ENCODE measurements around the gene TPM1. TPM values are rescaled to one million over a fixed set of nuclear protein-coding genes. Genes with fewer than 3 reads are reported as not detected.

Gene TPM1
- total RNA-seq, result 100 to 1,000 TPM; 181 to 611 (median 293) TPM

DNA sequence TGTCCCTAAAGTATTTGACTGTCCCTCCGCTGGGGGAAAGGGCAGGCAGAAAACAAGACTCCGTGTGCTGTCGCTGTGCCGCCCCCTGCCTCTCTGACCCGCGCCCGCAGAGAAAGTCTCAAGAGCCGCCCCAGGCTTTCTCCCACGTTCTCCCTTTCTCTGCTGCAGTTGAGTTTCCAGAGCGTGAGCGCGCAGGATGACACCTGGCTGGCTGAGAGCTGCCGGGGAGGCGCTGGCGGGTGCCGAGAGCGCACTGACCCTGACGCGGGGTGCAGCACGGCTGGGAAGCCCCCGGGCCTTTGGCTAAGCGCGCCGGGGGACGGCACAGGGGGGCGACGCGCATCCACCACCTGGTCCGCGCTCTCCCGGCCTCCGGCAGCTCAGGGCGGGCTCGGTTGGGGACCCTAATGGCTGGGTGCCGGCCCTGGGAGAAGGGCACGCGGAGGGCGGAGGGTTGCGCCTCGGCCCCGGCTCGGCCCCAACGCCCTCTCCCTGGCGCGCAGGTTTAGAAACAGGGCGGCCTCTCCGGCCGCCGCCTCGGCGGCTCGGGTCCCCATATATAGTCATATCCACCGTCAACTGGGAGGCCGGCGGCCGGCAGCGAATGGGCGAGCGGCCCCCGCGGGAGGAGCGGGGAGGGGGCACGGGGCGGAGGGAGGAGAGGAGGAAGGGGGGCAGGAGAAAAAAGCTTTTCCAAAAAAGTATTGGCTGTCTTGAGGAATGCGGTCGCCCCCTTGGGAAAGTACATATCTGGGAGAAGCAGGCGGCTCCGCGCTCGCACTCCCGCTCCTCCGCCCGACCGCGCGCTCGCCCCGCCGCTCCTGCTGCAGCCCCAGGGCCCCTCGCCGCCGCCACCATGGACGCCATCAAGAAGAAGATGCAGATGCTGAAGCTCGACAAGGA is at the start of gene TPM1:
Gene TPM1, plus strand, starts transcription at position 774 of the 903 bp plus-strand sequence. Its CDS starts 83 bp downstream, at position 857.
- TF ChIP-seq, protein P1, sequence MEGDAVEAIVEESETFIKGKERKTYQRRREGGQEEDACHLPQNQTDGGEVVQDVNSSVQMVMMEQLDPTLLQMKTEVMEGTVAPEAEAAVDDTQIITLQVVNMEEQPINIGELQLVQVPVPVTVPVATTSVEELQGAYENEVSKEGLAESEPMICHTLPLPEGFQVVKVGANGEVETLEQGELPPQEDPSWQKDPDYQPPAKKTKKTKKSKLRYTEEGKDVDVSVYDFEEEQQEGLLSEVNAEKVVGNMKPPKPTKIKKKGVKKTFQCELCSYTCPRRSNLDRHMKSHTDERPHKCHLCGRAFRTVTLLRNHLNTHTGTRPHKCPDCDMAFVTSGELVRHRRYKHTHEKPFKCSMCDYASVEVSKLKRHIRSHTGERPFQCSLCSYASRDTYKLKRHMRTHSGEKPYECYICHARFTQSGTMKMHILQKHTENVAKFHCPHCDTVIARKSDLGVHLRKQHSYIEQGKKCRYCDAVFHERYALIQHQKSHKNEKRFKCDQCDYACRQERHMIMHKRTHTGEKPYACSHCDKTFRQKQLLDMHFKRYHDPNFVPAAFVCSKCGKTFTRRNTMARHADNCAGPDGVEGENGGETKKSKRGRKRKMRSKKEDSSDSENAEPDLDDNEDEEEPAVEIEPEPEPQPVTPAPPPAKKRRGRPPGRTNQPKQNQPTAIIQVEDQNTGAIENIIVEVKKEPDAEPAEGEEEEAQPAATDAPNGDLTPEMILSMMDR (IDR thresholded peaks at IDR 0.05; ENCODE audit: low read depth), result no peak

DNA sequence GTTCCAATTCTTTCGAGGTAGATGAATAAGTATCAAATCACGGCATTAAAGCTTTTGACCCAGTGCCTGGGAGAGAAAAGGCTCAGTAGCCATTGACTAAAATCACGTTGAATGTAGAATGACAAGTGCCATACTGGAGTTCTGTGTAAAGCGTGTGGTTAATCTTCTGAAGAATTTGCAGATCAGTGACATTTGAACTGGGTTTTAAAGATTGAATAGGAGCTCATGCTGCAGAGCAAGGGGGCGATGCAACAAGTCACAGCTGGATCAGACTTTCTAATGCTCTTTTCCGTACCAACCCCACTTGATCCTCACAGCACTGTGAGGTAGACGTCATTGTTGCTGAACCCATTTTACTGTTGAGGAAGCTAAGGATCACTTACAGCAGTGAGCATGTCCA is 49.5 kb upstream of the TPM1 start:
- TF ChIP-seq, protein P1 (IDR thresholded peaks at IDR 0.05; ENCODE audit: low read depth), result no peak

DNA sequence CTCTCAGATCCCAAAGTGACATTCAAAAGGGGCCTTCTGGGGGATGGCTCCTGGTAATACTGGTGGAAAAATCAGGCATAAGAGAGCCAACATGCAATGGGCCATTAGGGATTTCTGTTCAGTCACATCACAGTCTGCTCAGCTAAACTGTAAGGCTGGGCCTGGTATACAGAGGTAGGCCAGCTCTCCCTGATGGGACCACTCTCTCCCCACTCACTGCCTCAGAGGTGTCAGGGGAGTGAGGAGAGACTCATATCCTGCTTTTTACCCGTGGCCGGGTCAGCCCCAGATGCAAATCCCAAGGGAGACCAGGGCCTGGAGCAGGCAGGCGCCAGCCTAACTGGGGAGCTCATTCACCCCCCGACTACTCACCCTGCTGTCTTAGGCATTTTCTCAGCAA is 48.1 kb upstream of the TPM1 start:
- TF ChIP-seq, protein P1 (IDR thresholded peaks at IDR 0.05; ENCODE audit: low read depth), result no peak

DNA sequence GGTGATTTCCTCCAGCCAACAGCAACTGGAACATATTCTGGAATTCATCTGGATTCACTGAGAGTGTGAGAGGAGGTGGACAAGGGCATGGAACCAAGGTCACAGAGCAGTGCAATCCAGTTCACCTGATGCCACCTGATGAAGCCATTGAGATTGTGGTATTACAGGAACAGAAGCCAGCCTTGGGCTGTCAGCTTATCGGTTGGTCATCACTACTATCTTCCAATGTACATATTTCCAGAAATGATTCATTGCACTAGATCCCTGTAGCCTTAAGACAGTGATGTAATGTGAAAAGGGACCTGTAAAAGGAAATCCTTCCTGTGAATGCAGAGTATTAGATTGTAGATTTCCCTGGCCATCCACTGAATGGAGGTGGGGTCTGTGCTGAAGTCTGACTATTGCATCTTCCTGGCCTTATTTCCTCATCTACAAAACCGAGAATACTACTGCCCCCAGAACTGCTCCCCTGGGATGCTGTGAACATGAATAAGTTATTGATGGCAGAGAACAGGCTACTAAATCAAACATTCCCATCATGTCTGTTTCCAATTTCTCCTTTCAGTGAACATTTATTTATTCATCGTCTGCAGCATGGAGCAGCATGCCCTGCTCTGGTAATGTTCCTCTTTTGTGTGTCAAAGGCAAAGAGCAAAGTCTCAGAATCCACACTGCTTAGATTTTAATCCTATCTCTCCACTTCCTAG is 47.4 kb upstream of the TPM1 start:
- TF ChIP-seq, protein P1 (IDR thresholded peaks at IDR 0.05; ENCODE audit: low read depth), result no peak

DNA sequence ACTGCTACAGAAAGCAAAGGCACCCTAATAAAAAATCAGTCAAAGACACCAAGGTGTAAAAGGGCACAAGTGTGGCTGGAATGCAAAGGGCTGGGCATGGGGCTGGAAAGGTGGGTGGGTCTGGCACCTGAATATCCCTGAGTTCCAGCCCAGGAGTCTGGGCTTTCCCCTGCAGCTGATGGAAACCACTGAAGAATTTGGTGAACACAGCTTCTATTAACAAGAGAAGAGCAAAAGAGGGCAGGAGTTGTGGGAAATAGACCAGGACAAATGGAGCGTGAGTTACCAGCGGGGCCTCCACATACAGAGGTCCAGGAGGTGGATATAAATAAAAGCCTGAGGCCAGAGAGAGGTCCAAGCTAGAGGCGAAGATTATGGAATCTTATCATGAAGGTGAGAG is 45.1 kb upstream of the TPM1 start:
- TF ChIP-seq, protein P1 (IDR thresholded peaks at IDR 0.05; ENCODE audit: low read depth), result no peak

DNA sequence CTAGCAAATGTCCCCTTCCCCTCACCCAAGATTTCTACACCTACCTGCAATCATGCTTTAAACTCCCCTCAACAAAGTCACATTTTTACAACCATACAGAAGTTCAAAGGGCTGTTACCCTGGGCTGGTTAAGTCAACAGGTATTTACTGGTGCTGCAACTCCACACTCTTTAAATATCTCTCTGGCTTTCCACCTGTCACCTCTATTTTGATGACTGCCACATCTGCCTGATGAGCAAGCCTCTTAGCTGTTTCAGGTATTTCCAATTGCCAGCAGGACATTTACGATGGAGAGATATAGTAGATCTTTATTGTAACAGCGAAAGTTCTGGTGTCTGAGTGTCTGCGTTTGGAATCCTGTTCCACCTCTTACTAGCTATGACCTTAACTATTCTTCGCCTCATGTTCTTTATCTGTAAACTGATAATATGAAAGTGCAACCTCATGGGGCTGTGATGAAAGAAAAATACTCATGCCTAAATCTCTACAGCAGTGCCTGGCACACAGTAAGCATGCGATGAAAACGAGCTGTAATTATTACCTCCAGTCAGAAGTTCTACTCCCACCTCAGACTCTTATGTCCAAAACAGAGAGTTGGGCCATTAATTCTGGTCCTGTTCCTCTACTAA is 44.2 kb upstream of the TPM1 start:
- TF ChIP-seq, protein P1 (IDR thresholded peaks at IDR 0.05; ENCODE audit: low read depth), result no peak

DNA sequence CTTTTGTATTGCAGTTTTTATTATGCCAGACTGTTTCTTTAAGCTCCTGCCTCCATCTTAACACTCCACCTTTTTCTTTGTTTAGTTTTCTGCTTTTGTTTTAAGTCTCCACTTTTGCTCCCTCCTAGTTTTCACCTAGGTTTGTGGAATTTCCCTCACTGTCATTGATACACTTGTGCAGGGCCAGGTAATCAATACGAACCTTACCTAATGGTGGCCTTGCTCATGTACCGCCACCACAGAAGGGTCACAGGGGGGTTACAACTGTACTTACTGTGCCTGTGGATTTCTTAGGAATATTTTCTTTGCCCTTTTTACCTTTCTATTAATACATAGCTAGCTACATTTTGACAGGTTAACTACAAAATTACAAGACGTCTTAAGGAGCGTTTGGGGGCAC is 43.4 kb upstream of the TPM1 start:
- TF ChIP-seq, protein P1 (IDR thresholded peaks at IDR 0.05; ENCODE audit: low read depth), result no peak
